Measurements from ENCODE around the gene CD1B. TPM values are rescaled to one million over a fixed set of nuclear protein-coding genes. Genes with fewer than 3 reads are reported as not detected.

The CD1B gene
- total and polyA plus RNA-seq, 9 of the 15 experiments (the other 6 are each of a cell fraction or from before 2014, with no cell fraction given), result not detected

GRCh38 chr1:158286941-158287346, 44.4 kb downstream of the CD1B start (continued):
- no peak for TF ChIP-seq NR2C2 (CRISPR knock-in tag; IDR thresholded peaks at IDR 0.05)
- no peak for TF ChIP-seq NR2C2 (tag; IDR thresholded peaks at IDR 0.05)
- no peak for TF ChIP-seq NRF1 (conservative IDR thresholded peaks at IDR 0.05 in 1 of 2, IDR thresholded peaks at IDR 0.05 in 1 of 2)
- TF ChIP-seq RNF2 (IDR thresholded peaks at IDR 0.05), result no peak
- TF ChIP-seq THRB (CRISPR knock-in tag; conservative IDR thresholded peaks at IDR 0.05), result no peak
- no peak for TF ChIP-seq ZMIZ1 (IDR thresholded peaks at IDR 0.05; ENCODE audit: low read depth in 2 of 2, low read length in 2 of 2)

- Histone ChIP-seq H3K9me3 (replicated peaks; ENCODE audit: control insufficient read depth, insufficient read depth, low read depth, low read length) (no peaks in the 10 kb centered on the region), H3K27me3 (ENCODE audit: control insufficient read depth in 2 of 2, insufficient read depth in 2 of 2, low read length in 2 of 2) (no peaks in the 10 kb centered on the region), H3K9me1 (ENCODE audit: control insufficient read depth, insufficient read depth, low read length) (no peaks in the 10 kb centered on the region), H2AFZ (ENCODE audit: low read depth, low read length) (no peak overlapping the region), H3K27ac (ENCODE audit: extremely low read depth, low read depth, low read length) (no peak overlapping the region), H3K4me2 (ENCODE audit: insufficient read depth, low read length) (no peak overlapping the region), H3K4me3 (no peak overlapping the region), H3K36me3 (ENCODE audit: control insufficient read depth, insufficient read depth, low read length) (no peaks in the 10 kb centered on the region), H4K20me1 (replicated peaks; ENCODE audit: control insufficient read depth, insufficient read depth, low read length) (no peaks in the 10 kb centered on the region), H3K79me2 (ENCODE audit: control insufficient read depth, insufficient read depth, low read length) (no peaks in the 10 kb centered on the region), H3K9ac (ENCODE audit: insufficient read depth in 1 of 2, low read depth in 2 of 2, low read length in 2 of 2) (no peak overlapping the region), H3K4me1 (replicated peaks in 1 of 2; ENCODE audit: control insufficient read depth in 2 of 2, insufficient read depth in 2 of 2, low read length in 2 of 2) (no peaks in the 10 kb centered on the region)
- FAIRE-seq (no peak), DNase-seq (ENCODE audit: extremely low read depth in 1 of 4, low spot score in 3 of 4) (no peak), ATAC-seq (no peak)
- 0% methylated on average over 4 of the region's 4 CpGs for WGBS (ENCODE audit: insufficient coverage, low coverage, missing lambda C conversion rate)
- POLR2A ChIA-PET, result no interaction called here
- intact Hi-C loops (cut with micrococcal nuclease), result no loop called here
- no TSS peak for BruUV-seq (replicated peaks)
- in situ Hi-C loops (cut with MboI), result no loop called here
- CTCF ChIA-PET (ENCODE audit: low intra/inter-chr PET ratio), result no interaction called here
- no peak for TF ChIP-seq ARID2 (IDR thresholded peaks at IDR 0.05)
These were observed 44.8 kb downstream of the CD1B start for GRCh38 chr1:158286487-158286886.

Measured in K562 (cell line).